Measurements from ENCODE around the gene ALG10B.
"Not testable (repeated sequence)": the region's sequence is repeated elsewhere in the genome, so short reads cannot be mapped to it uniquely, and the experiment has no call there.

Gene ALG10B, protein sequence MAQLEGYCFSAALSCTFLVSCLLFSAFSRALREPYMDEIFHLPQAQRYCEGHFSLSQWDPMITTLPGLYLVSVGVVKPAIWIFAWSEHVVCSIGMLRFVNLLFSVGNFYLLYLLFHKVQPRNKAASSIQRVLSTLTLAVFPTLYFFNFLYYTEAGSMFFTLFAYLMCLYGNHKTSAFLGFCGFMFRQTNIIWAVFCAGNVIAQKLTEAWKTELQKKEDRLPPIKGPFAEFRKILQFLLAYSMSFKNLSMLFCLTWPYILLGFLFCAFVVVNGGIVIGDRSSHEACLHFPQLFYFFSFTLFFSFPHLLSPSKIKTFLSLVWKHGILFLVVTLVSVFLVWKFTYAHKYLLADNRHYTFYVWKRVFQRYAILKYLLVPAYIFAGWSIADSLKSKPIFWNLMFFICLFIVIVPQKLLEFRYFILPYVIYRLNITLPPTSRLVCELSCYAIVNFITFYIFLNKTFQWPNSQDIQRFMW

DNA sequence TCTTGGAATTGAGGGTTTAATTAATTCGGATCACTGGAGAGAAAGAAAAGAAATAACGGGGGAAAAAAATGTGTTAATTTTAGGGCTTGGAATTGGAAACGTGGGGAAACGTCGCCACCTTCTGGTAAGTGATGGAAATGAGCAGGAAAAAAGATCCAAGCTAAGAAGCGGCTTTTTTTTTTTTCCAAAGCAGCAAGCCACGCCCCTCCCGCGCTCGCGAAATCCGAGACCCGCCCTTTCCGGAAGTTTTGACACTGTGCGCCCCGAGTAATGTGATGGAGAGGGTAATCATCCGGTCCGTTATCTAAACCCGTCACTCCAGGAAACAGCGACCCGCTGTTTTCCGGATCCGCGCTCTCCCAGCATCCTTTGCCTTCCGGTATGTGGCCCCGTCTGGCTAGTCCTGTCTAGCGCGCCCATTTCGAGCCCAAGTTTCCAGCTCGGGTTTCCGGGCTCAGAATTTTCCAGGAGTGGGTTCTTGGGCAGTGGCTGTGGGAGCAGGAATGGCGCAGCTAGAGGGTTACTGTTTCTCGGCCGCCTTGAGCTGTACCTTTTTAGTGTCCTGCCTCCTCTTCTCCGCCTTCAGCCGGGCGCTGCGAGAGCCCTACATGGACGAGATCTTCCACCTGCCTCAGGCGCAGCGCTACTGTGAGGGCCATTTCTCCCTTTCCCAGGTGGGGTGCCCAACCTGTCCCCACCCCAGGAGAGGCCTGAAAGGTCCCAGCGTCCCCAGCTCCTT, at the start of gene ALG10B:
ALG10B (plus strand) TSS at position 384 of the 739 bp plus-strand sequence; CDS start at position 504, 120 bp downstream.
- peak; percentile 87 to 92 for DNase-seq

- DNase-seq = no peak
These were observed 48.0 kb upstream of the ALG10B start for GRCh38 chr12:38268612-38269011.

DNA sequence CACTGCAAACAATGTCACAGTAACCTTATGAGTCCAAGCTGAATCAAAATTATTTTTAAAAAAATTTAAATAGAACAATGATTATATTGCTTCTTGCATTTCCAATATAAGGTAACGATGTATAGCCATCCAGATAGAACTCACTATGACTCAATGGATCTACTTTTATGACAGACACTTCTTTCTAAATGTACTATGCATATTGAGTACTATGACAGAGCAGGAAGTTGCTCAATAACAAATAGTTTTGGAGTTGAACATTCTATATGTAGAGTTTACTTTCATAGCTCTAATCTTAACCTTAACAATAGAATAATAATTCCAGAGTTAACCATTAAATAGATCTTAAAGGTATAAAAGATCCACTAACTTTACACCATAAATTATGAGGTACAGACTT, 46.7 kb upstream of the ALG10B start:
- DNase-seq = no peak

DNA sequence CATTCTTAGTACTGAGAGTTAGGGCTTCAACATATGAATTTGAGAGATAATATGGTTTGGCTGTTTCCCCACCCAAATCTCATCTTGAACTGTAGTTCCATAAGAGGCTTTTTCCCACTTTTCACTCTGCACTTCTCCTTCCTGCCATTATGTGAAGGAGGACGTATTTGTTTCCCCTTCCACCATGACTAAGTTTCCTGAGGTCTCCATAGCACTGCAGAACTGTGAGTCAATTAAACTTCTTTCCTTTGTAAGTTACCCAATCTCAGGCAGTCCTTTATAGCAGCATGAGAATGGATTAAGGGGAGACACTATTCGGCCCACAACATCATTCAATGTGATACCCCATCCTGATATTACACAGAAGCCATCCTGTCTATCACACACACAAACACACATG, 36.8 kb upstream of the ALG10B start:
- no peak for DNase-seq

GRCh38 chr12:38282886-38283285, 33.7 kb upstream of the ALG10B start:
- DNase-seq = no peak

GRCh38 chr12:38289396-38289795, 27.2 kb upstream of the ALG10B start:
- no peak for DNase-seq

GRCh38 chr12:38291160-38291559, 25.4 kb upstream of the ALG10B start:
- no peak for DNase-seq

DNA sequence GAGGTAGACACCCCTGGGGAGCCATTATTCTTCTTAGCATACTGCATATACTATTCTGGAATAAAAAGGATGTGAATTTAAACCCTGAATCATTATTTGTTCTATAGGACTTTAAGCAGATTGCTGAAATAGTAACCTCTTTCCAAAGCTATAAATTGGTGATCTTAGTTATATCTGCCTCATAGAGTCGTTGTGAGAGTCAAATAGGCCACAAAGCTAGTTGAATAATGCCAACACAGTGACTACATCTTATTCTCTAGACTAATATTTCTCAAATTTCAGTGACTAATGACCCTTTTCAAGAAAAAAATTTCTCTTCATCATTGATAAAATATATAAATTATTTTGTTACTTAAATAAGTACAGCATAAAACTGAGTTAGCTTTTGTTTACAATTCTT, 13.6 kb upstream of the ALG10B start:
- not testable (repeated sequence) for DNase-seq

GRCh38 chr12:38321966-38322365, 5.4 kb downstream of the ALG10B start:
- not testable (repeated sequence) for DNase-seq

DNA sequence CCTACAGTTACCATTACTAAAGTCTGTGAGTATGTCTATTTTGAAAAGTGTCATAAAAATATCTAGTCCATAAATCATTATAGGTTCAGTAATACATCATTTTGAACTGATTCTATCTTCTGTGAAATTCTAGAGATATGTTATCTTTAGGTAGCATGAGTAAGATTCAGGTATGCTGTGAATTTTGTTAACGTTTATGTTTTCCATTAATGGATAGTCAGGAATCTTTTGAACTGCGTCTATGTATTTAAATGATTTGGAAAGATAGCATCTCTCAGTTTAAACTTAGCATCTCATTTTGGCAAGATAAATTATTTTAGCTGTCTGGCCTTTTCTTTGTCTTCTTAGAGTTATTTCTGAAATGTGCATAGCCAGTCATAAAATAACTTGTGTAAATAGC, 8.3 kb downstream of the ALG10B start:
- DNase-seq = no peak

DNA sequence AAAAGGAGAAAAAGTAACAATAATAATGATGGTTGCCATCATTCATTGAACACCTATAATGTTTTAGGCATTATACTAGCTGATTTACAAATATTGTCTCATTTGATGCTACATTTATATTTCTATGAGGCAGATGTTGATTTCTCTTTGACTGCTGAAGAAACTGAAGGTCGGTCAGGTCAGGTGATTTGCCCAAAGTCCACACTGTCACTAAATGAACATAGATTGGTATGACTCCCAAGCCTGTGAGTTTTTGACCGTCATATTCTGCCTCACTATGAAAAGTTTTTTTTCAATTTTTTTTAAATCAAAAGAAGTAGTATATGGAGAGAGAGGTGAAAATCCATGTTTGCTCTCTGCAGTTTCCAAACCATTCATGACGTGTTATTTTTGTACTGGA, 10.8 kb downstream of the ALG10B start:
- DNase-seq = no peak

DNA sequence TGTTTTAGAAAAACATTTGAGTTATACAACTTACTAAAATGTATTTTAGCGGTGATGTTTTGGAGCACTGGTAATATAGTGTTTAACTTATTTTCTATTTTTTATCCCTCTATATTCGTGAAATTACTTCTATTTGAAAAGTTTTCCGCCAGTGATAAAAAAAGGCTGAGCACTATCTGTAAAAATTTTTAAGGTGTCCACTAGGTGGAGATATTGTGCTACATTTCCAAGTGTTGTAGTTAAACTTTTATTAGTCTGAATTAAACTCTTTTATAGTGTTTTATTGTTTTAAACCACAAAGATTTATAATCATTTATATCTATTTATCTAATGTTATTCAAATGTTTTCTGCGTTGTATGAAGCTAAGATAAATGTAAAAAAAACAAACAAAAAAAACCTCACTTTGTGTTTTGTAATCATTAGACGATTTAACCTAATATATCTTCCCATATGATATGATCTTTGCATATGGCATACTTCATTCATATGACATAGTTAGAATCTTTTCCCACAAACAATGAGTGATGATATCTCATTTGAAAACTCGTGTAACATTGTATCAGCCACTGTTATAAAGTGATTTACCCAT, 11.8 kb downstream of the ALG10B start:
- DNase-seq = peak; percentile 41 to 55

GRCh38 chr12:38330414-38330813, 13.8 kb downstream of the ALG10B start:
- not testable (repeated sequence) for DNase-seq

DNA sequence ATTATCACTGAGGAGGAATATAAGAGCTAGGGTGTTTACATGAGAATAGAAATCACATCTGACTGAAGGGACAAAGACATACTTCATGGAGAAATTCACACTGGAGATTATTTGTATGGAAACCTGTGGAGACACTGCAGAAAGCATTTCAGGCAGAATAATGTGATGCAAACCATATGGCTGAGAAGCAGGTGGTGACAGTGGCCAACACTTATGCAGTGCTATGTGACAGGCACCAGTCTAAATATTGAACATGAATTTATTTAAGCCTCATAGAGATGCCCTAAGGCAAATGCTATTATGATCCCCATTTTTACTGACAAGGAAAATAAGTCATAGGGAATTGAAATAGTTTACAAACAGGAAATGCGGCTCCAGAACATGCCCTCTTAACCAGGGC, 16.2 kb downstream of the ALG10B start:
- no peak for DNase-seq

DNA sequence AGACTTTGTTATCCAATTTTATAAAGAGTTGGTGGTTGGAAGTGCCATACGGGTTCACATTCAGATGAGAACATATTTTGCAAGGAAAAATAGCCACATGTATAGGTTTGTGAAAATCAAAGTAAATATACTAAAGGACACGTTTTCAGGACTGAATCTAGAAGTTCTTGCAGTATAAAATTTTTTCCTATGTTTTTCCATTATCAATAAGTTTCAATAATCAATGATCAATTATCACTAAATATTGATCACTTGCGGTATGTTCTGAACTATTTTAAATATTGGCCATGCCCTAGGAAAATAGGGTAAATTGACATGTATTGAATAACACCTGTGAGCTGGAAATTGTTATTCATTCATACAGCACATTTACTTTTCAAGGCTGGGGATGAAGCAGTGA, 25.9 kb downstream of the ALG10B start:
- DNase-seq = no peak

DNA sequence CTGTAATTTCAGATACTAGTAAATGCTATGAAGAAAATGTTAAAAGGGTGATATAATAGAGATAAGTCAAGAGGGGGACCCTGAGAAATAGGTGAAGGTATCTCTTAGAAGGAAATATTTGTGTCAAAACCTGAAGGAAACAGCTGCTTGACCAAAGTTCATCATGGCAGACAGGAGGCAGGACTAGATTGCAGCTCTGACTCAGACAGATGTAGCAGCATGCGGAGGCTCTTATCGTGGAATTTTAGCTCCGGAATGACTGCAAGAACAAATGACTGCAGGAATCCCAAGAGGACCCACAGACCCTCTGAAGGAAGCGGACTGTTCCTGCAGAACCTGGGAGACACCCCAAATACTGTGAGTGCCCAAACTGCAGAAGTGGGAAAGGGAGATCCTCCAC, 26.7 kb downstream of the ALG10B start:
- DNase-seq = not testable (repeated sequence)

GRCh38 chr12:38343916-38344315, 27.3 kb downstream of the ALG10B start:
- not testable (repeated sequence) for DNase-seq

DNA sequence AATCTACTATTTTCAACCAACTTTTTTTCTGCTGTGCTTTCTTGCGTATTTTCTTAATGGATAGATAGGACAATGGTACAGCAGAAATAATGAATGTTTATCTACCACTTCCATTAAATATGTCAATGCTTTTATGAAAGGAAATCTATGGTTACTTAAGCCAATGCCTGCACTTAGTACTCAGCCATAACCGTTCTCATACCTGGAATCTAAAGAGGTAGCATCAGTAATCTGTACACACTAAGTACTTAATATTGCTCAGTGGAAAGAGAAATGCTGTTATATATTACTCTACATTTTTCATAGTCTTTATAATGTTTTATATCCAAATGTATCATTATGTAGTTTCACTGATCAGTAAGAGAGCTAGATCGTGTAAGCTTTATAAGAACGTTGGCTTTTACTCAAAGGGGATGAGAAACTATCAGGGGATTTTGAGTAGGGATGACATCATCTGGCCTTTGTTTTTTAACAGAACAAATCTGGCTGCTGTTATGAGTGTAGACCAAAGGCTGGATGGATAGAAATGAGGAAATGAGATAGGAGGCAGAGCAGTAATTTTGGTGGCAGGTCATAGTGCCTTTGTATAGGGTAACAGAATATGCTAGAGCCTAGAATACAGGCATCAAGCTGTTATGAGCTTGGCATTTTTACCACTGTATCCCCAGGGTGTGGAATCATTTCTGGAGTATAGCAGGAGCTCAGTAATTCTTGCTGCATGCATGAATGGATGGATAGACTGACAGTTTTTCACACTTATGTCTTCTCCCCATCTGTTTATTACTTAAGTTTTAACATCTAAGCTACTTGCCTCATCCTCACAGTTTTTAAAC, 34.0 kb downstream of the ALG10B start:
- no peak for DNase-seq

DNA sequence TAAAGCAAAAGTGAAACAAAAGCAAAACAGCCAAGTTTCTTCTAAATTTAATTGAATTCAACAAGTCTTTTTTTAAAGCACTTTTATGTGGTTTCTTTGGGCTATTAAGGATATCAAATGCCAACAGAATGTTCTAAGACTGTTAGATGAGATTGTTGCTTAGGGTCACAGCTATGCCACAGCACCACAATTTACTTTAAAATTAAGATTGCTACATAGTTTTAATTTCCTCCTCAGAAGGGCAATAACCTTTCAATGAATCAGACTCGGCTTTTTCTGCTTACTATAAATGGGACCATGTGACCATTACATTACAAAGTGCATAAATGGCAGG, 34.6 kb downstream of the ALG10B start:
- DNase-seq = not testable (repeated sequence)

- DNase-seq = no peak
These were observed 50.9 kb downstream of the ALG10B start for GRCh38 chr12:38367506-38367905.

DNA sequence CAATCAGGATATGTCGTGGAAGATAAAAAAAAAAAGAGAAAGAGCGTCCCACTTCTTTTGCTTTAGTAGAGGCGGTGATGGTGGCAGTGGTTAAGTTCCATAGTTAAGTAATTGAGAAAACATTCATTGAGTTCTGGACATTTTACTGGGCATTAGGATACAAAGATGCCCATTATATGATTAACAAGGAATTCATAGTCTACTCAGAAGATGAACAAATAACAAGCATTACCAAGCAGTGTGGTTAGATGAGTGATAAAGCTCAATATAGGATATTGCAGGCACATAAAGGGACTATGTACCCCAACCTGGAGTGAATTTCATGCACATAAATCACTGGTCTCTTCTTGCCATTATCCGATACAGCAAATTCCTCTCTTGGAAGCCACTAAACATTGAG, 53.7 kb downstream of the ALG10B start:
- DNase-seq = no peak

- DNase-seq = no peak
These were observed 57.2 kb downstream of the ALG10B start for GRCh38 chr12:38373784-38374183.

DNA sequence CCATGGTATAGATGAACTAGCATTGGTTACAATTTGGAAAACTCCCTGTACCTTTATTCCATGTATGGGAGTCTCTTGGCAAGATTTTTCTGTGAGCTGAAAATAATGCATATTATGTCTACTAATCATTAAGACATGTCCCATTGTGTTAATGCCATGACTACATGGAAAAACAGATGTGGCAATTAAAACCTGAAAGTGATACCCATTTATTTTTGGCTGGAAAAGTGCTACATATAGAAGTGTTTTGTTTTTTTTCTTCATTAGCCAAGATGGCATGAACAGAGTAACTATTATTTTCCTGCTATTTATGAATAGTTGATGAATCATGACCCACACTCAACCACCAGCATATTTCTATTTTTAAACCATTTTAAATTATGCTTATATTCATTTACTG, 58.2 kb downstream of the ALG10B start:
- no peak for DNase-seq
